H1 (cell line): ENCODE results near the gene OLFML2B.

Experiments
- CEBPB ChIP-seq: IDR thresholded peaks from 2 replicates; pipeline ENCODE4 v1.6.1; 2012; ENCODE audit warnings: low read depth, low read length
- CHD1 ChIP-seq: IDR thresholded peaks from 2 replicates; pipeline ENCODE4 v1.6.1; 2012; ENCODE audit warnings: low read depth, low read length, improper control_type of control experiment
- CHD2 ChIP-seq: IDR thresholded peaks from 2 replicates; pipeline ENCODE4 v1.6.1; 2012; ENCODE audit warnings: low read length, improper control_type of control experiment
- CREB1 ChIP-seq: IDR thresholded peaks from 2 replicates; pipeline ENCODE4 v1.6.1; 2012; ENCODE audit warnings: inconsistent platforms
- CTCF ChIP-seq, 3 experiments: IDR thresholded peaks; 1 replicate in 2 of 3; 2 replicates in 1 of 3; pipeline versions ENCODE4 v1.5.1 to v1.6.1; 2011; ENCODE audit warnings: low read length in 3 of 3, mild to moderate bottlenecking in 3 of 3, inconsistent platforms in 2 of 3, low read depth in 1 of 3, moderate library complexity in 1 of 3; ENCODE audit not compliant: insufficient read depth in 1 of 3; ENCODE audit errors: control extremely low read depth in 1 of 3
- EZH2 ChIP-seq: fragments of 200-600 bp; sonication (generic); IDR thresholded peaks from 2 replicates; pipeline ENCODE4 v1.7.1; 2012; ENCODE audit warnings: low read depth, mild to moderate bottlenecking, moderate library complexity, low read length, inconsistent platforms; ENCODE audit not compliant: severe bottlenecking
- JUN ChIP-seq: IDR thresholded peaks from 2 replicates; pipeline ENCODE4 v1.6.1; 2011; ENCODE audit warnings: low read depth, mild to moderate bottlenecking, improper control_type of control experiment, low read length
- JUND ChIP-seq: IDR thresholded peaks from 2 replicates; pipeline ENCODE4 v1.6.1; 2011; ENCODE audit warnings: mild to moderate bottlenecking, improper control_type of control experiment, low read length
- POLR2A ChIP-seq, 2 experiments: IDR thresholded peaks; 1 replicate in 1 of 2; 2 replicates in 1 of 2; pipeline ENCODE4 v1.6.1; 2011; ENCODE audit warnings: low read depth in 2 of 2, low read length in 2 of 2, mild to moderate bottlenecking in 2 of 2; ENCODE audit errors: control extremely low read depth in 1 of 2
- POLR2AphosphoS5 ChIP-seq: IDR thresholded peaks from 2 replicates; pipeline ENCODE4 v1.6.1; 2011; ENCODE audit warnings: low read depth, low read length
- RBBP5 ChIP-seq: IDR thresholded peaks from 2 replicates; pipeline ENCODE4 v1.7.1; 2012; ENCODE audit warnings: low read depth, mild to moderate bottlenecking, inconsistent platforms, low read length, moderate library complexity, borderline replicate concordance
- SIX5 ChIP-seq: IDR thresholded peaks from 2 replicates; pipeline ENCODE4 v1.6.1; 2011; ENCODE audit warnings: mild to moderate bottlenecking, low read depth, low read length
- SP2 ChIP-seq: IDR thresholded peaks from 2 replicates; pipeline ENCODE4 v1.6.1; 2012; ENCODE audit warnings: mild to moderate bottlenecking, low read length, inconsistent platforms
- TF ChIP-seq, protein P1 (sequence below): IDR thresholded peaks from 2 replicates; pipeline ENCODE4 v1.6.1; 2012; ENCODE audit warnings: inconsistent platforms

- TF ChIP-seq CTCF (IDR thresholded peaks at IDR 0.05; ENCODE audit: control extremely low read depth in 1 of 3, insufficient read depth in 1 of 3, low read depth in 1 of 3, low read length in 3 of 3): no peak
- no peak for TF ChIP-seq JUND
- TF ChIP-seq JUN: no peak
- no peak for TF ChIP-seq POLR2AphosphoS5
- TF ChIP-seq, protein P1, sequence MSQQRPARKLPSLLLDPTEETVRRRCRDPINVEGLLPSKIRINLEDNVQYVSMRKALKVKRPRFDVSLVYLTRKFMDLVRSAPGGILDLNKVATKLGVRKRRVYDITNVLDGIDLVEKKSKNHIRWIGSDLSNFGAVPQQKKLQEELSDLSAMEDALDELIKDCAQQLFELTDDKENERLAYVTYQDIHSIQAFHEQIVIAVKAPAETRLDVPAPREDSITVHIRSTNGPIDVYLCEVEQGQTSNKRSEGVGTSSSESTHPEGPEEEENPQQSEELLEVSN: no peak
- no peak for TF ChIP-seq CHD2
- no peak for TF ChIP-seq POLR2A (IDR thresholded peaks at IDR 0.05; ENCODE audit: control extremely low read depth in 1 of 2, low read depth in 2 of 2, low read length in 2 of 2)
- no peak for TF ChIP-seq CHD1
- TF ChIP-seq RBBP5: no peak
- no peak for TF ChIP-seq EZH2
- no peak for TF ChIP-seq CEBPB
- no peak for TF ChIP-seq CREB1
- TF ChIP-seq SP2: no peak
- no peak for TF ChIP-seq SIX5
These were observed 5.1 kb upstream of the OLFML2B start for GRCh38 chr1:162028726-162029125.
